H4 (cell line): ENCODE results near the gene SSR4. TPM values are rescaled to one million over a fixed set of nuclear protein-coding genes. Genes with fewer than 3 reads are reported as not detected.
A peak's percentile ranks its signal among the peaks of the same experiment; 100 is the strongest.
"Not testable (repeated sequence)": the region's sequence is repeated elsewhere in the genome, so short reads cannot be mapped to it uniquely, and the experiment has no call there.

ENCODE experiments used
- DNase-seq: peaks from one replicate; pipeline ENCODE4 v3.0.0-alpha.2; 2015; ENCODE audit warnings: low spot score
- total RNA-seq: library from RNA; depleted of rRNA; stranded (reverse); fragments of >200 nt; shearing (Covaris generic); gene quantifications from 2 replicates; pipeline ENCODE4 v1.2.3, GENCODE V29; 2014; rRNA removed

The SSR4 gene
- total RNA-seq: 254 and 289 TPM in 2 replicates

GRCh38 chrX:153794018-153794896, at the start of gene SSR4, which contains the start of gene IDH3G:
Gene SSR4 (plus strand): TSS chrX:153794668. CDS start chrX:153794688, 20 bp downstream.
Gene IDH3G (minus strand): TSS chrX:153794375. CDS start chrX:153794326, 49 bp downstream.
- peak; percentile 95 for DNase-seq

GRCh38 chrX:153745067-153745433, 49.4 kb upstream of the SSR4 start:
- not testable (repeated sequence) for DNase-seq

- no peak for DNase-seq
These were observed 48.1 kb upstream of the SSR4 start for GRCh38 chrX:153746359-153746758.

GRCh38 chrX:153746991-153747390, 47.5 kb upstream of the SSR4 start:
- DNase-seq: not testable (repeated sequence)

GRCh38 chrX:153749017-153749416, 45.5 kb upstream of the SSR4 start:
- not testable (repeated sequence) for DNase-seq

GRCh38 chrX:153750127-153750774, 44.2 kb upstream of the SSR4 start:
- no peak for DNase-seq

GRCh38 chrX:153755136-153755535, 39.3 kb upstream of the SSR4 start:
- DNase-seq: no peak

GRCh38 chrX:153761863-153762262, 32.6 kb upstream of the SSR4 start:
- no peak for DNase-seq

GRCh38 chrX:153762626-153763173, 31.8 kb upstream of the SSR4 start:
- DNase-seq: no peak

- DNase-seq: no peak
These were observed 31.1 kb upstream of the SSR4 start for GRCh38 chrX:153763298-153763932.

GRCh38 chrX:153763989-153764755, 30.3 kb upstream of the SSR4 start, which contains the start of gene PLXNB3:
Gene PLXNB3 (plus strand): TSS chrX:153764249. CDS start chrX:153765536, 1,287 bp downstream.
- peak; percentile 77 for DNase-seq

- DNase-seq: no peak
These were observed 29.7 kb upstream of the SSR4 start for GRCh38 chrX:153764786-153765137.

GRCh38 chrX:153765138-153766079, 29.1 kb upstream of the SSR4 start:
- no peak for DNase-seq

- peak; percentile 83 for DNase-seq
These were observed 28.2 kb upstream of the SSR4 start for GRCh38 chrX:153766098-153766817.

- no peak for DNase-seq
These were observed 27.4 kb upstream of the SSR4 start for GRCh38 chrX:153766871-153767673.

- no peak for DNase-seq
These were observed 26.8 kb upstream of the SSR4 start for GRCh38 chrX:153767674-153768055.

GRCh38 chrX:153768311-153769157, 25.9 kb upstream of the SSR4 start:
- DNase-seq: no peak
